GM04504 (cell line): ENCODE results near the gene TAOK1.
A peak's percentile ranks its signal among the peaks of the same experiment; 100 is the strongest.

Experiments
- DNase-seq: peaks from one replicate; pipeline ENCODE4 v3.0.0-alpha.2; 2012; ENCODE audit warnings: low read depth

Gene TAOK1

GRCh38 chr17:29379084-29379991 is 10.8 kb upstream of the TAOK1 start:
- DNase-seq = no peak

- no peak for DNase-seq
Observed at GRCh38 chr17:29383686-29384085, 6.5 kb upstream of the TAOK1 start.

GRCh38 chr17:29384901-29385300 is 5.3 kb upstream of the TAOK1 start:
- DNase-seq = no peak

- DNase-seq = no peak
Observed at GRCh38 chr17:29386760-29387159, 3.4 kb upstream of the TAOK1 start.

- DNase-seq = no peak
Observed at GRCh38 chr17:29388937-29389336, 1.2 kb upstream of the TAOK1 start.

GRCh38 chr17:29390851-29391631 is 878 bp downstream of the TAOK1 start:
- DNase-seq = no peak

GRCh38 chr17:29393436-29393835 is 3.3 kb downstream of the TAOK1 start:
- DNase-seq = no peak

GRCh38 chr17:29394761-29395160 is 4.6 kb downstream of the TAOK1 start:
- DNase-seq = no peak

GRCh38 chr17:29396066-29396465 is 5.9 kb downstream of the TAOK1 start:
- DNase-seq = no peak

GRCh38 chr17:29399634-29400033 is 9.5 kb downstream of the TAOK1 start:
- no peak for DNase-seq

- DNase-seq = no peak
Observed at GRCh38 chr17:29400818-29401217, 10.7 kb downstream of the TAOK1 start.

- no peak for DNase-seq
Observed at GRCh38 chr17:29401258-29401657, 11.1 kb downstream of the TAOK1 start.

GRCh38 chr17:29407856-29408255 is 17.7 kb downstream of the TAOK1 start:
- no peak for DNase-seq

- no peak for DNase-seq
Observed at GRCh38 chr17:29409963-29410362, 19.8 kb downstream of the TAOK1 start.

GRCh38 chr17:29412780-29413565 is 22.8 kb downstream of the TAOK1 start:
- DNase-seq = peak; percentile 74

- DNase-seq = no peak
Observed at GRCh38 chr17:29420128-29420527, 30.0 kb downstream of the TAOK1 start.

- no peak for DNase-seq
Observed at GRCh38 chr17:29430275-29430674, 40.1 kb downstream of the TAOK1 start.

GRCh38 chr17:29433541-29433940 is 43.4 kb downstream of the TAOK1 start:
- no peak for DNase-seq

GRCh38 chr17:29434550-29434949 is 44.4 kb downstream of the TAOK1 start:
- DNase-seq = no peak

GRCh38 chr17:29442451-29442850 is 52.3 kb downstream of the TAOK1 start:
- no peak for DNase-seq

- DNase-seq = no peak
Observed at GRCh38 chr17:29443041-29443739, 53.0 kb downstream of the TAOK1 start.

GRCh38 chr17:29444589-29444988 is 54.4 kb downstream of the TAOK1 start:
- DNase-seq = peak; percentile 14
